Measurements from ENCODE around the gene SLC38A3.

SLC38A3 gene

DNA sequence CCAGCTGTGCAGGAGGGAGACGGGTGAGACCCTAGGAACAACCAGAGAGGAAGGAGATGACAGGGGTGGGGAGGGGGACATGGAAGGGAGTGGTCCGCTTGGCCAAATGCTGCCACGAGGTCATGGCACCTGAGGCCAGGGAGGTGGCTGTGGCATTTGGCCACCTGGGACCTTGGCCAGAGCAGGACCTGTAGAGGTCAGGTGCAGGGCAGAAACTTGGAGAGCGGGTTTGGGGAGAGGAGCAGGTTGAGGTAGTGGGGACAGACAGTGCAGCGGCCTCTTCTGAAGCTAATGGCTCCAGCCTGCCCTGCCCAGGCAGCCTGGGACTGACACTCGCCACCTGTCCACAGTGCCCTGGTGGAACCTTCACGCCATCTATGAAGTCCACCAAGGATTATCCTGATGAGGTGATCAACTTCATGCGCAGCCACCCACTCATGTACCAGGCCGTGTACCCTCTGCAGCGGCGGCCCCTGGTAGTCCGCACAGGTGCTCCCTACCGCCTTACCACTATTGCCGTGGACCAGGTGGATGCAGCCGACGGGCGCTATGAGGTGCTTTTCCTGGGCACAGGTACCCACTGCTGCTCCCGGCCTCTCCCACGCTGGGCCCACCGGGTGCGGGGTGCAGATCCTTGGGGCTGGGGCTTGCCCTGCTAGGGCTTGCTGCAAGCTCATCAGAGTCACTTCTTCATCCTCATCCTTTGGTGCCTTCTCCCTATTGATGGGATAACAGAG lies 20.7 kb upstream of the SLC38A3 start:
- DNase-seq (ENCODE audit: low read depth in 1 of 2, low spot score in 1 of 2), result no peak
- Histone ChIP-seq H3K27me3 (ENCODE audit: insufficient read depth, poor library complexity, severe bottlenecking) (no peaks in the 10 kb centered on the region), H3K4me3 (replicated peaks; ENCODE audit: insufficient read depth, low read length) (no peak overlapping the region), H3K27ac (replicated peaks) (no peak overlapping the region)
- TF ChIP-seq GABPA (IDR thresholded peaks at IDR 0.05; ENCODE audit: low read depth) (no peak), POLR2AphosphoS5 (IDR thresholded peaks at IDR 0.05; ENCODE audit: low read depth) (no peak)
- TF ChIP-seq, protein P1, sequence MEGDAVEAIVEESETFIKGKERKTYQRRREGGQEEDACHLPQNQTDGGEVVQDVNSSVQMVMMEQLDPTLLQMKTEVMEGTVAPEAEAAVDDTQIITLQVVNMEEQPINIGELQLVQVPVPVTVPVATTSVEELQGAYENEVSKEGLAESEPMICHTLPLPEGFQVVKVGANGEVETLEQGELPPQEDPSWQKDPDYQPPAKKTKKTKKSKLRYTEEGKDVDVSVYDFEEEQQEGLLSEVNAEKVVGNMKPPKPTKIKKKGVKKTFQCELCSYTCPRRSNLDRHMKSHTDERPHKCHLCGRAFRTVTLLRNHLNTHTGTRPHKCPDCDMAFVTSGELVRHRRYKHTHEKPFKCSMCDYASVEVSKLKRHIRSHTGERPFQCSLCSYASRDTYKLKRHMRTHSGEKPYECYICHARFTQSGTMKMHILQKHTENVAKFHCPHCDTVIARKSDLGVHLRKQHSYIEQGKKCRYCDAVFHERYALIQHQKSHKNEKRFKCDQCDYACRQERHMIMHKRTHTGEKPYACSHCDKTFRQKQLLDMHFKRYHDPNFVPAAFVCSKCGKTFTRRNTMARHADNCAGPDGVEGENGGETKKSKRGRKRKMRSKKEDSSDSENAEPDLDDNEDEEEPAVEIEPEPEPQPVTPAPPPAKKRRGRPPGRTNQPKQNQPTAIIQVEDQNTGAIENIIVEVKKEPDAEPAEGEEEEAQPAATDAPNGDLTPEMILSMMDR (IDR thresholded peaks at IDR 0.05; ENCODE audit: insufficient read depth, low read length), result no peak

DNA sequence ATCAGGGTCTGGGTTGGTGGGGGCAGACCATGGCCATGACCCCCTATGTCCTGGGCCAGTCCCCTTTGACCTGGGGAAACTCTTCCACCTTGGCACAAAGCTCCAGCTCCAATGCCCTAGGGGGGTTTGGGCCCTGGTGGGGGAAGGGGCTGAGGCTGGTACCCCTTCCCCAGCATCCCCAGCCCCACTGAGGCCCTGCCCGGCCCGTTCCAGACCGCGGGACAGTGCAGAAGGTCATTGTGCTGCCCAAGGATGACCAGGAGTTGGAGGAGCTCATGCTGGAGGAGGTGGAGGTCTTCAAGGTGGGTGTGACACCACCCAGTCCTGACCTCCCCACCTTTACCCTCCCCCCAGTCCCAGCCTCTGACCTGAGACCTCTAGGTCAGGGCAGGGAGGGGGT lies 19.8 kb upstream of the SLC38A3 start:
- DNase-seq (ENCODE audit: low read depth in 1 of 2, low spot score in 1 of 2), result no peak
- TF ChIP-seq GABPA (IDR thresholded peaks at IDR 0.05; ENCODE audit: low read depth) (no peak), POLR2AphosphoS5 (IDR thresholded peaks at IDR 0.05; ENCODE audit: low read depth) (no peak), SPI1 (IDR thresholded peaks at IDR 0.05; ENCODE audit: borderline replicate concordance, low read depth) (no peak)
- TF ChIP-seq, protein P2, sequence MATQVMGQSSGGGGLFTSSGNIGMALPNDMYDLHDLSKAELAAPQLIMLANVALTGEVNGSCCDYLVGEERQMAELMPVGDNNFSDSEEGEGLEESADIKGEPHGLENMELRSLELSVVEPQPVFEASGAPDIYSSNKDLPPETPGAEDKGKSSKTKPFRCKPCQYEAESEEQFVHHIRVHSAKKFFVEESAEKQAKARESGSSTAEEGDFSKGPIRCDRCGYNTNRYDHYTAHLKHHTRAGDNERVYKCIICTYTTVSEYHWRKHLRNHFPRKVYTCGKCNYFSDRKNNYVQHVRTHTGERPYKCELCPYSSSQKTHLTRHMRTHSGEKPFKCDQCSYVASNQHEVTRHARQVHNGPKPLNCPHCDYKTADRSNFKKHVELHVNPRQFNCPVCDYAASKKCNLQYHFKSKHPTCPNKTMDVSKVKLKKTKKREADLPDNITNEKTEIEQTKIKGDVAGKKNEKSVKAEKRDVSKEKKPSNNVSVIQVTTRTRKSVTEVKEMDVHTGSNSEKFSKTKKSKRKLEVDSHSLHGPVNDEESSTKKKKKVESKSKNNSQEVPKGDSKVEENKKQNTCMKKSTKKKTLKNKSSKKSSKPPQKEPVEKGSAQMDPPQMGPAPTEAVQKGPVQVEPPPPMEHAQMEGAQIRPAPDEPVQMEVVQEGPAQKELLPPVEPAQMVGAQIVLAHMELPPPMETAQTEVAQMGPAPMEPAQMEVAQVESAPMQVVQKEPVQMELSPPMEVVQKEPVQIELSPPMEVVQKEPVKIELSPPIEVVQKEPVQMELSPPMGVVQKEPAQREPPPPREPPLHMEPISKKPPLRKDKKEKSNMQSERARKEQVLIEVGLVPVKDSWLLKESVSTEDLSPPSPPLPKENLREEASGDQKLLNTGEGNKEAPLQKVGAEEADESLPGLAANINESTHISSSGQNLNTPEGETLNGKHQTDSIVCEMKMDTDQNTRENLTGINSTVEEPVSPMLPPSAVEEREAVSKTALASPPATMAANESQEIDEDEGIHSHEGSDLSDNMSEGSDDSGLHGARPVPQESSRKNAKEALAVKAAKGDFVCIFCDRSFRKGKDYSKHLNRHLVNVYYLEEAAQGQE (IDR thresholded peaks at IDR 0.05; ENCODE audit: insufficient replicate concordance, low read depth), result no peak
- TF ChIP-seq, protein P1 (IDR thresholded peaks at IDR 0.05; ENCODE audit: insufficient read depth, low read length), result no peak
- no peak overlapping the region for H3K4me3 ChIP-seq (replicated peaks; ENCODE audit: insufficient read depth, low read length)
- H3K27me3 ChIP-seq (ENCODE audit: insufficient read depth, poor library complexity, severe bottlenecking), result no peaks in the 10 kb centered on the region
- no peak overlapping the region for H3K27ac ChIP-seq (replicated peaks)

DNA sequence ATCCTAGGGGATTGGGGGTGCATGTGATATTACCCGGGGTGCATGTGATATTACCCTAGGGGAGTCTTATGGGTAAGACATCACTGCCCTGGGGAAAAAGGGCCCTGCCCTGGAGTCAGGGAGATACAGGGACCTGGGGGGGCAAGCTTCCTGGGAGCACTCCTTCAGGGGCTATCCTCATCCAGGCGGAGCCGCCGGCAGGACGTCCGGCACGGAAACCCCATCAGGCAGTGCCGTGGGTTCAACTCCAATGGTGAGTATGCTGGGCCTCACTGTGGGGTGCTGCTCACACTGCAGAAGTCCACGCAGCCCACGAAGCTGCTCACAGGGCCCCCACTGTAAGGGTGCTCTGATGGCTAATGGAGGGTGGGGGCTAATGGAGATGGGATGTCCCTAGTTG lies 19.0 kb upstream of the SLC38A3 start:
- H3K4me3 ChIP-seq (replicated peaks; ENCODE audit: insufficient read depth, low read length), result no peak overlapping the region
- H3K27ac ChIP-seq (replicated peaks), result no peak overlapping the region
- TF ChIP-seq, protein P1 (IDR thresholded peaks at IDR 0.05; ENCODE audit: insufficient read depth, low read length), result no peak
- no peaks in the 10 kb centered on the region for H3K27me3 ChIP-seq (ENCODE audit: insufficient read depth, poor library complexity, severe bottlenecking)
- no peak for DNase-seq (ENCODE audit: low read depth in 1 of 2, low spot score in 1 of 2)

DNA sequence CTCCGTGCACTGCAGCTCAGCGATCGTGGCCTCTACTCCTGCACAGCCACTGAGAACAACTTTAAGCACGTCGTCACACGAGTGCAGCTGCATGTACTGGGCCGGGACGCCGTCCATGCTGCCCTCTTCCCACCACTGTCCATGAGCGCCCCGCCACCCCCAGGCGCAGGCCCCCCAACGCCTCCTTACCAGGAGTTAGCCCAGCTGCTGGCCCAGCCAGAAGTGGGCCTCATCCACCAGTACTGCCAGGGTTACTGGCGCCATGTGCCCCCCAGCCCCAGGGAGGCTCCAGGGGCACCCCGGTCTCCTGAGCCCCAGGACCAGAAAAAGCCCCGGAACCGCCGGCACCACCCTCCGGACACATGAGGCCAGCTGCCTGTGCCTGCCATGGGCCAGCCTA lies 17.3 kb upstream of the SLC38A3 start:
- no peak overlapping the region for H3K27ac ChIP-seq (replicated peaks)
- TF ChIP-seq SPI1 (IDR thresholded peaks at IDR 0.05; ENCODE audit: borderline replicate concordance, low read depth) (no peak), POLR2AphosphoS5 (IDR thresholded peaks at IDR 0.05; ENCODE audit: low read depth) (no peak), GABPA (IDR thresholded peaks at IDR 0.05; ENCODE audit: low read depth) (no peak)
- TF ChIP-seq, protein P2 (IDR thresholded peaks at IDR 0.05; ENCODE audit: insufficient replicate concordance, low read depth), result no peak
- TF ChIP-seq, protein P1 (IDR thresholded peaks at IDR 0.05; ENCODE audit: insufficient read depth, low read length), result no peak
- no peaks in the 10 kb centered on the region for H3K27me3 ChIP-seq (ENCODE audit: insufficient read depth, poor library complexity, severe bottlenecking)
- no peak for DNase-seq (ENCODE audit: low read depth in 1 of 2, low spot score in 1 of 2)
- no peak overlapping the region for H3K4me3 ChIP-seq (replicated peaks; ENCODE audit: insufficient read depth, low read length)

All from HL-60 (cell line).